Activated CD8-positive, alpha-beta memory T cell treated with anti-CD3 and anti-CD28 coated beads for 1 hour (primary cell): ENCODE measurements around the gene OR51L1.

Experiments
- DNase-seq, 2 donors: peaks; one replicate each; pipeline ENCODE4 v3.0.0-alpha.2; 2020; ENCODE audit warnings: low read depth in 1 of 2; ENCODE audit errors: extremely low read depth in 1 of 2

OR51L1 gene

DNA sequence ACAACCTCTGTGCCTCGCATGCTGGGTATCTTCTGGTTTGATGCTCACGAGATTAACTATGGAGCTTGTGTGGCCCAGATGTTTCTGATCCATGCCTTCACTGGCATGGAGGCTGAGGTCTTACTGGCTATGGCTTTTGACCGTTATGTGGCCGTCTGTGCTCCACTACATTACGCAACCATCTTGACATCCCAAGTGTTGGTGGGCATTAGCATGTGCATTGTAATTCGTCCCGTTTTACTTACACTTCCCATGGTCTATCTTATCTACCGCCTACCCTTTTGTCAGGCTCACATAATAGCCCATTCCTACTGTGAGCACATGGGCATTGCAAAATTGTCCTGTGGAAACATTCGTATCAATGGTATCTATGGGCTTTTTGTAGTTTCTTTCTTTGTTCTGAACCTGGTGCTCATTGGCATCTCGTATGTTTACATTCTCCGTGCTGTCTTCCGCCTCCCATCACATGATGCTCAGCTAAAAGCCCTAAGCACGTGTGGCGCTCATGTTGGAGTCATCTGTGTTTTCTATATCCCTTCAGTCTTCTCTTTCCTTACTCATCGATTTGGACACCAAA lies 52.2 kb downstream of the OR51L1 start:
- DNase-seq, result no peak
